NCI-H748 treated with DMSO at 0.1 percent for 48 hours (cell line): ENCODE results near the gene HSPB6.
"Not testable (repeated sequence)": the region's sequence is repeated elsewhere in the genome, so short reads cannot be mapped to it uniquely, and the experiment has no call there.

Experiments
- DNase-seq: peaks from one replicate; lab custom pipeline; 2025; lab: John Stamatoyannopoulos, UW

HSPB6 gene

DNA sequence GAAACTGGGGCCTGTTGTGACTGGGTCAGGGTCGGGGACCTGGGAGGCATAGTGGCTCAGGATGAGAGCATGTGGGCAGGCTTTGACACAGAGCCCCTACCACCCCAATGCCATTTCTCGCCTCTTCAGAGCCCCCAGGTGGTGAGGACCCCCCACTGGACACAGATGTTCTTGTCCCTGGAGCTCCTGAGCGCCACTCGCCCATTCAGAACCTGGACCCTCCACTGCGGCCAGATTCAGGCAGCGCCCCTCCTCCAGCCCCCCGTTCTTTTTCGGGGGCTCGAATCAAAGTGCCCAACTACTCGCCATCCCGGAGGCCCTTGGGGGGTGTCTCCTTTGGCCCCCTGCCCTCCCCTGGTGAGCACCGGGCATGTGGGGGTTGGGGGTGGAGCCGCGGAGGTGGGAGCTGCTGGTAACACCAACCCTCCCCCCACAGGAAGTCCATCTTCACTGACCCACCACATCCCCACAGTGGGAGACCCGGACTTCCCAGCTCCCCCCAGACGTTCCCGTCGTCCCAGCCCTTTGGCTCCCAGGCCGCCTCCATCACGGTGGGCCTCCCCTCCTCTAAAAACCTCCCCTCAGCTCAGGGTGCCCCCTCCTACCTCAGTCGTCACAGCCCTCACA, 24.9 kb downstream of the HSPB6 start:
- DNase-seq, result no peak

DNA sequence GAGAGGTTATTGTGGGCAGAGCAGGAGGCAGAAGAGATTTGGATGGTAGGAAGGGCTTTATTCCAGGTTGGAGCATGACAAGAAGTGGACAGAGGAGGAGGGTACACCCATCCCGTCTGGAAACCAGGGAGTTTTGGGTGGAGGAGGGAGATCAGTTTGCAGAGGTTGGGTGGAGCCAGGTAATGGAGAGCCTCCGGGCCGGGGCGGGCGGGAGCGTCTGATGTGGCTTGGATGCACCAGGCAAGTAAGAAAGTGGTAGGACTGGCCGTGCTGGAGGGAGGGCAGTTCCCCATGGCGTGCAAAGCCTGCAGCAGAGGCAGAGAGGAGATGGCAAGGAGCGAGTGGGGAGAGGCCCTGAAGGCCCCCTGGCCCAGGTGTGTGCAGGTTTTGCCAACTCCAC, 25.5 kb downstream of the HSPB6 start:
- DNase-seq, result no peak

DNA sequence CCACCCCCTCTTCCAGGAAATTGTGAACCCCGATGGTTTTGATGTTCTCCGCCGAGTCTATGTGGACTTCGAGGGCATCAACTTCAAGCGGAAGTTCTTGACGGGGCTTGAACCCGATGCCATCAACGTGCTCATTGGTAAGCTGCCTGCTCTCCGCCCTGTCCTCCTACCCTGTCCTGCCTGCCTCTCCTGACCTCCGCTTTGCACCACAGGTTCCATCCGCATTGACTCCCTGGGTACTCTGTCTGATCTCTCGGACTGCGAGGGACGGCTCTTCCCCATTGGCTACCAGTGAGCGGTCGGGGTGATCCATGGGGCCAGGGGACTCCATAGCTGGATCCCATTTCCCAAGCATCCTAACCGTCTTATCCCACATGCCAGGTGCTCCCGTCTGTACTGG, 26.5 kb downstream of the HSPB6 start:
- DNase-seq, result no peak

DNA sequence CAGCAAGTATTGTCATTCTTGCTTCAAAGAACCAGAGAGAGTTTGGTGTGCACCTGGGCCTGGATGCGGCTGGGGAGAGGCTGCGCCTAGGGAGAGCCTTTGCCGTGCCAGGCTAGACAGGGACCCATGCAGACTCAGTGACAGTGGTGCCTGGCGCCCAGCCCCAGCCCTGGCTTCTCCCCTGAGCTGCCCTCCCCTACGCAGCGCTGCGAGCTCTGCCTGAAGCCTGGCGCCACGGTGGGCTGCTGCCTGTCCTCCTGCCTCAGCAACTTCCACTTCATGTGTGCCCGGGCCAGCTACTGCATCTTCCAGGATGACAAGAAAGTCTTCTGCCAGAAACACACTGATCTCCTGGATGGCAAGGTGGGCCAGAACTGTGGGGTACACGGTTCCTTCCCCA, 27.1 kb downstream of the HSPB6 start:
- DNase-seq, result no peak

- DNase-seq, result no peak
Observed at GRCh38 chr19:35729021-35729420, 27.8 kb downstream of the HSPB6 start.

DNA sequence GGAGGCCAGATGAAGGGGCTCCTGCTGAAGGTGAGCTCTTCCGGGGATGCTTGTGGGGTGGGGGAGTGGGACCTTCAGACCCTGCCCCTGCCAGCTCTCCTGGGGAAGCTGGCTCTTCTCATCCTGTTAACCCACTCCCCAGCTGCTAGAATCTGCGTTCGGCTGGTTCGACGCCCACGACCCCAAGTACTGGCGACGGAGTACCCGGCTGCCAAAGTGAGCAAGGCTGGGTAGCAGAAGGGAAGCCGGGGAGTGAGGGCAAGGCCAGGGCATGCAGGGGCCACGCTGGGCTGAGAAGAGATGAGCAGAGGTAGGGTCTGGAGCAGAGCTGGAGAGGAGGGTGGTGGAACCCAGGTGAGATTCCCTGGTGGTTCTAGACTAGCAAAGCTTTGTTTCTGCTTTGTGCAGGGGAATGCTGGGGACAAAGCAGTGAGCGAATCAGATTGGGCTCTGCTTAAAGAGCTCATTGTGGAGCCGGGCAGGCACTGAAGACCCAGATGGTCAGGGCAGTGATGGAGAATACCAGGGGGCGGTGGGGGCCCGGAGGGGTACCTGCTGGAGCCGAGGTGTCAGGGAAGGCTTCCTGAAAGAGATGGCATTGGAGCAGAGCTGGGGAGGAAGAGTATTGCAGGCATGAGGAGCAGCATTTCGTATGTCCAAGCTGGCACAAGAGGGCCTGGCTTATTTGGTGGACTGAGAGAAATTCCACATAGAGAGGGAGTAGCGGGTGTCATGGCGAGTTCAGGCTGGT, 28.7 kb downstream of the HSPB6 start:
- DNase-seq, result no peak

GRCh38 chr19:35727053-35727955, 29.5 kb downstream of the HSPB6 start:
- DNase-seq, result no peak

GRCh38 chr19:35725216-35725861, 31.5 kb downstream of the HSPB6 start:
- DNase-seq, result no peak

GRCh38 chr19:35724560-35724959, 32.3 kb downstream of the HSPB6 start:
- no peak for DNase-seq

DNA sequence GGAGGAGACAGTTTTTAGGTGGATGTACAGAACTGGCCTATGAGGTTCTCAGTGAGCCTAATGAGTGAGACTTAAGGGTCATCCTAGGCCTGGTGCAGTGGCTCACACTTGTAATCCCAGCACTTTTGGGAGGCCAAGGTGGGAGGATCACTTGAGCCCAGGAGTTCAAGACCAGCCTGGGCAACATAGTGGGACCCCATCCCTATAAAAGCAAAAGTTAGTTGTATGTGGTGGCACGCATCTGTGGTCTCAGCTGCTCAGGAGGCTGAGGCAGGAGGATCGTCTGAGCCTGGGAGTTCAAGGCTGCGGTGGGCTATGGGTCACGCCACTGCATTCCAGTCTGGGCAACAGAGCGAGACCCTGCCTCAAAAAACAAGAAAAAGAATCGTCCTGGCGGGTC, 32.7 kb downstream of the HSPB6 start:
- DNase-seq, result not testable (repeated sequence)

GRCh38 chr19:35723671-35724070, 33.2 kb downstream of the HSPB6 start:
- DNase-seq, result no peak

DNA sequence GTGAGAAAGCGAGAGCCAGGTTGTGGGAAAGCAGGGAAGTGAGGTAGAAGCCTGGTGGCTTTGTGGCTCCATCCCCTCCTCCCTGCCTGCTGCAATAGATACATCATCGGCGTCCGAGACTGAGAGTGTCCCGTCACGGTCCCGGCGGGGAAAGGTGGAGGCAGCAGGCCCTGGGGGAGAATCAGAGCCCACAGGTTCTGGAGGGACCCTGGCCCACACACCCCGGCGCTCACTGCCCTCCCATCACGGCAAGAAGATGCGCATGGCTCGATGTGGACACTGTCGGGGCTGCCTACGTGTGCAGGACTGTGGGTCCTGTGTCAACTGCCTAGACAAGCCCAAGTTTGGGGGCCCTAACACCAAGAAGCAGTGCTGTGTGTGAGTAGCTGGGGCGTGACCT, 33.9 kb downstream of the HSPB6 start:
- no peak for DNase-seq

DNA sequence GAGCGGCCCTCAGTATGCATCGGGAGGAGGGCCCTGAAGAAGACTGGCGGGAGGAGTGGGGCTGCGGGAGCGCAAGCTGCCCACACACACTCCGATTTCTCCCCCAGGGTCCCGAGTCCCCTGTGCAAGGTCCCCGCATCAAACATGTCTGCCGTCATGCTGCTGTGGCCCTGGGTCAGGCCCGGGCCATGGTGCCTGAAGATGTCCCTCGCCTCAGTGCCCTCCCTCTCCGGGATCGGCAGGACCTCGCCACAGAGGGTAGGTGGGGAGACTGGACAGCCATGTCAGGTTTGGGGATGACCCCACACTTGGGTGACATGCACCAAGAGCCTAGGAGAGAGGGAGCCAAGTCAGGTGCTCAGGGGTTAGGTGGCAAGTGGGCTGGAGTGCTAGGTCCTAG, 34.4 kb downstream of the HSPB6 start:
- DNase-seq, result no peak

DNA sequence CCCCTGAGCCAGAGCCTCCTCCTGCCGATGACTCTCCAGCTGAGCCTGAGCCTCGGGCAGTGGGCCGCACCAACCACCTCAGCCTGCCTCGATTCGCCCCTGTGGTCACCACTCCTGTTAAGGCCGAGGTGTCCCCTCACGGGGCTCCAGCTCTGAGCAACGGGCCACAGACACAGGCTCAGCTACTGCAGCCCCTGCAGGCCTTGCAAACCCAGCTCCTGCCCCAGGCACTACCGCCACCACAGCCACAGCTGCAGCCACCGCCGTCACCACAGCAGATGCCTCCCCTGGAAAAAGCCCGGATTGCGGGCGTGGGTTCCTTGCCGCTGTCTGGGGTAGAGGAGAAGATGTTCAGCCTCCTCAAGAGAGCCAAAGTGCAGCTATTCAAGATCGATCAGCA, 35.5 kb downstream of the HSPB6 start:
- DNase-seq, result no peak

DNA sequence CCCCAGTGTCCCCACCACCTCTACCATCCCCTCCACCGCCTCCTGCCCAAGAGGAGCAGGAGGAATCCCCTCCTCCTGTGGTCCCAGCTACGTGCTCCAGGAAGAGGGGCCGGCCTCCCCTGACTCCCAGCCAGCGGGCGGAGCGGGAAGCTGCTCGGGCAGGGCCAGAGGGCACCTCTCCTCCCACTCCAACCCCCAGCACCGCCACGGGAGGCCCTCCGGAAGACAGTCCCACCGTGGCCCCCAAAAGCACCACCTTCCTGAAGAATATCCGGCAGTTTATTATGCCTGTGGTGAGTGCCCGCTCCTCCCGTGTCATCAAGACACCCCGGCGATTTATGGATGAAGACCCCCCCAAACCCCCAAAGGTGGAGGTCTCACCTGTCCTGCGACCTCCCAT, 36.2 kb downstream of the HSPB6 start:
- DNase-seq, result no peak

- DNase-seq, result no peak
Observed at GRCh38 chr19:35720163-35720524, 36.7 kb downstream of the HSPB6 start.

DNA sequence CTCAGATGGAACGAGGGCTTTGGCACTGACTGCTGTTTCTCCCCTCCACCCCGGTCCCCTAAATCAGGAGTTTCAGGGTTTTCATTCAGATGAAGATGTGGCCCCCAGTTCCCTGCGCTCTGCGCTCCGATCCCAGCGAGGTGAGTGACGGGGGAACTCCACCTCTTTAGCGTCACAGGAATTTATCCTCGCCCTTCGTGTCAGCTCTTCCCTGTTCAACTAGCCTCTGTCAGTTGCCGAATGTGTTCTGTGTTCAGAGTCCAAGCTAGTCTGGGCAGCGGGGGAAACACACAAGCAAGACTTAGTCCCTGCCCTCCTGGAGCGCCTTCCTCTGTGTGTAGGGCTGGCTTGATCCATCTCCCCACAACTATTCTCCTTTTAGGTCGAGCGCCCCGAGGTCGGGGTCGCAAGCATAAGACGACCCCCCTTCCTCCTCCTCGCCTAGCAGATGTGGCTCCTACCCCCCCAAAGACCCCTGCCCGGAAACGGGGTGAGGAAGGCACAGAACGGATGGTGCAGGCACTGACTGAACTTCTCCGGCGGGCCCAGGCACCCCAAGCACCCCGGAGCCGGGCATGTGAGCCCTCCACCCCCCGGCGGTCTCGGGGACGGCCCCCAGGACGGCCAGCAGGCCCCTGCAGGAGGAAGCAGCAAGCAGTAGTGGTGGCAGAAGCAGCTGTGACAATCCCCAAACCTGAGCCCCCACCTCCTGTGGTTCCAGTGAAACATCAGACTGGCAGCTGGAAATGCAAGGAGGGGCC, 37.2 kb downstream of the HSPB6 start:
- no peak for DNase-seq

- DNase-seq, result no peak
Observed at GRCh38 chr19:35718345-35719041, 38.3 kb downstream of the HSPB6 start.

- DNase-seq, result peak; percentile 92
Observed at GRCh38 chr19:35717665-35718344, 39.0 kb downstream of the HSPB6 start, which contains the start of gene KMT2B. TSS of gene KMT2B (plus strand) at chr19:35718003. CDS start at chr19:35718019, 16 bp downstream.
